ENCODE results near the gene CFD.

CFD gene

DNA sequence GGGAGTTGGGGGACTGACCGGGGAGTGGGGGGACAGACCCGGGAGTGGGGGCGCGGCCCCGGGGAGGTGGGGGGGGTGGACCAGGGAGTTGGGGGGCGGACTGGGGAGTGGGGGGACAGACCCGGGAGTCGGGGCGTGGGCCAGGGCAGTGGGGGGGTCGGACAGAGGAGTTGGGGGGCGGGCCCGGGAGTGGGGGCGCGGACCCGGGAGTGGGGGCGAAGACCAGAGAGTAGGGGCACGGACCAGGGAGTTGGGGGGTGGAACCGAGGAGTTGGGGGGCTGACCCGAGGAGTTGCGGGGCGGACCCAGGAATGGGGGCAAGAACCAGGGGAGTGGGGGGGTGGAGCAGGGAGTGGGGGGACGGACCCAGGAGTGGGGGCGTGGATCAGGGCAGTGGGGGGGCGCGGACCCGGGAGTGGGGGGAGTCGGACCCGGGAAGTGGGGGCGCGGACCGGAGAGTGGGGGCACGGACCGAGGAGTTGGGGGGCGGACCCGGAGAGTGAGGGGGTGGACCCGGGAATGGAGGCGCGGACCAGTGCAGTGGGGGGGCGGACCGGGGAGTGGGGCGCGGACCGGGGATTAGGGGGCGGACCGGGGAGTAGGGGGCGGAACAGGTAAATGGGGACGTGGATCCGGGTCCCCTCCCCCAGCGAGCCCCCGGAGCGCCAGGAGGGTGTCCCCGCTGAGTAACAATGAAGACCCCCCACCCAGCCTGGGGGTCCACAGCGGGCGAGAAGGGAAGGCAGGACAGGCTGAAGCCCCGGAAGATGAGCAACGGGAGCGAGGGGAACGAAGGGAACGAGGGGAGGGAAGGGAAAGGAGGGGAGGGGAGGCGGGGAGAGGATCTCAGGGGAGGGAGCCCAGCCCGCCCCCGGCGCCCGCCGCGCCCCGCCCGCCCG is 53.0 kb downstream of the CFD start:
- DNase-seq (ENCODE audit: low read depth) = no peak
- H3K4me3 ChIP-seq (ENCODE audit: low read length) = peak overlapping the region; percentile 89
- TF ChIP-seq, protein P1, sequence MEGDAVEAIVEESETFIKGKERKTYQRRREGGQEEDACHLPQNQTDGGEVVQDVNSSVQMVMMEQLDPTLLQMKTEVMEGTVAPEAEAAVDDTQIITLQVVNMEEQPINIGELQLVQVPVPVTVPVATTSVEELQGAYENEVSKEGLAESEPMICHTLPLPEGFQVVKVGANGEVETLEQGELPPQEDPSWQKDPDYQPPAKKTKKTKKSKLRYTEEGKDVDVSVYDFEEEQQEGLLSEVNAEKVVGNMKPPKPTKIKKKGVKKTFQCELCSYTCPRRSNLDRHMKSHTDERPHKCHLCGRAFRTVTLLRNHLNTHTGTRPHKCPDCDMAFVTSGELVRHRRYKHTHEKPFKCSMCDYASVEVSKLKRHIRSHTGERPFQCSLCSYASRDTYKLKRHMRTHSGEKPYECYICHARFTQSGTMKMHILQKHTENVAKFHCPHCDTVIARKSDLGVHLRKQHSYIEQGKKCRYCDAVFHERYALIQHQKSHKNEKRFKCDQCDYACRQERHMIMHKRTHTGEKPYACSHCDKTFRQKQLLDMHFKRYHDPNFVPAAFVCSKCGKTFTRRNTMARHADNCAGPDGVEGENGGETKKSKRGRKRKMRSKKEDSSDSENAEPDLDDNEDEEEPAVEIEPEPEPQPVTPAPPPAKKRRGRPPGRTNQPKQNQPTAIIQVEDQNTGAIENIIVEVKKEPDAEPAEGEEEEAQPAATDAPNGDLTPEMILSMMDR (conservative IDR thresholded peaks at IDR 0.05; ENCODE audit: low read length) = no peak
